HG03060 (cell line): ENCODE results near the gene CD52.
A peak's percentile ranks its signal among the peaks of the same experiment; 100 is the strongest.
"Not testable (repeated sequence)": the region's sequence is repeated elsewhere in the genome, so short reads cannot be mapped to it uniquely, and the experiment has no call there.

Experiments
- ATAC-seq: cut with Tn5 transposase; IDR thresholded peaks from one replicate; pipeline ENCODE4 v1.9.1; 2021; ENCODE audit warnings: low read depth, moderate number of reproducible peaks; ENCODE audit not compliant: unreplicated experiment

The CD52 gene

DNA sequence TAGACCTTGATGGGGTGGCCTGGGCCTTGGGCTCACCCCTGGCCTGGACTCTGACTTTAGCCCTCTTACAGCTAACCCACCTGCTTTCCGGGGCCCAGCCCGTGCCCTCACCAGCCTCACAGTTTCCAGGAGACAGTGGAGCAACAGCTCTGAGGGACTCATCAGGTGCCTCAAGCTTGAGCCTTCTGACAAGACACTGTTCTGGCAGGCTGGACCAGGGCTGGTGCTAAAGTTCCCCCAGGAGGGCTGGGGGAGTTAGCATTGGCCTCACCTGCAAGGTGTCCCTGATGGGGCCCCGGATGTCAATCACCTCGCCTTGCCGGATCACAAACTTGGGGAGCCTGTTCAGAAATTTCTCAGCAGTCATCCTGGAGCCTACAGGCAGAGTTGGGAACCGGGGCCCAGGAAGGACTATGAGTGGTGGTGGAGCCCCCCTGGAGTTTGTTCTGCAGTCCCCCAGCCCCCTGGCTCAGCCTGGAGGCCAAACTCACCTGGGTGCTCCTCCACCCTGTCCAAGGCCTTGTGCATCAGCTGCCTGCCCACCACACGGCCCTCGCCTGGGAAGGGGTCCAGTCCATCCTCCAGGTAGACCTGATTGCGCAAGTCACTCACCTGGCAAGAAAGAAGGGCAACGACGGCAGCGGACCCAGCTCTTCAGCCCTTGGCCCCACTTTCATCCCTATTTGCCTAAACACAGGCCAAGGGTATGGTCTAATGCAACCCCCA, 33.7 kb upstream of the CD52 start:
- ATAC-seq = no peak

- ATAC-seq = peak; percentile 36
Measured at GRCh38 chr1:26284597-26285347, 33.0 kb upstream of the CD52 start.

- no peak for ATAC-seq
Measured at GRCh38 chr1:26285366-26286063, 32.2 kb upstream of the CD52 start.

GRCh38 chr1:26286064-26286416, 31.7 kb upstream of the CD52 start:
- ATAC-seq = no peak

GRCh38 chr1:26287033-26287711, 30.6 kb upstream of the CD52 start:
- no peak for ATAC-seq

DNA sequence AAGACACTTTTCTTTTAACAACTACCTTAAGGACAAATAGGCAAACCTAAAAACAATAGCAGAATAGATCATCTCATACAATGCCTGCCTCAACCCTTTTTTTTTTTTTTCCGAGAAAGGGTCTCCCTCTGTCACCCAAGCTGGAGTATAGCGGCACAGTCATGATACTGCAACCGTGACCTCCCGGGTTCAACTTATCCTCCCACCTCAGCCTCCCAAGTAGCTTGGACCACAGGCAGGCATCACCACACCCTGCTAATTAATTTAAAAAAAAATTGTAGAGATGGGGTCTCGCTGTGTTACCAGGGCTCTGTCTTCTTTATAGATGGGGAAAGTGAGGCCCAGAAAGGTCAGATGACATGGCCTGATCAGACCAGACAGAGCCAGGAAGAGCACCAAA, 29.9 kb upstream of the CD52 start:
- no peak for ATAC-seq

DNA sequence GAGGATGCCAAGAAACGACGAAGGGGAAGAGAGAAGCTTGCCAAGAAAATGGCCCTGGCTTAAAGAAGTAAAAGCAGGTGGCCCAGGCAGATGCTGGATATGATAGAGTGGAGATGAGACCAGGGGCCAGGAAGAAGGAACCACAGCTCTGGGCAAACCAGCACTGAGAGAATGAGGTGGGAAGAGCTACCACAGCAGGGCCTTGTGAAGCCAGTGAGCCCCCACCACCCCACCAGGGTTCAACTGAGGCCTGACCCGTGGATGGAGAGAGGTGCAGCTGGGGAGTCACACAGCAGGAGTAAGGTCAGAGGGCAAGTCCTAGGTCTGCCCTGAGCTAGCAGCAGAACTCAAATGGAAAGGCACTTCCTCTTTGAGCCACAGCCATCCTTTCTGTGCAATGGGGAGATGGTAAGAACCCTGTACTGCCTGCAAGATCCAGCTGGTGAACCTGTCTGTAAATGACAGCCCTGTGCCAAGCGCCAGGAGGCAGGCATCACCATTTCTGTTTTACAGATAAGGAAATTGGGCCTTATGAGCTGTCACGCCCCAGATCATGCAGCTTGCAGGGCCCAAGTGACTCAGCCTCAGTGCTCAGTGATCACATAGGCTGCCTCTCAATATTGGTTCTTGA, 29.3 kb upstream of the CD52 start:
- no peak for ATAC-seq

- ATAC-seq = no peak
Measured at GRCh38 chr1:26289158-26290059, 28.3 kb upstream of the CD52 start.

DNA sequence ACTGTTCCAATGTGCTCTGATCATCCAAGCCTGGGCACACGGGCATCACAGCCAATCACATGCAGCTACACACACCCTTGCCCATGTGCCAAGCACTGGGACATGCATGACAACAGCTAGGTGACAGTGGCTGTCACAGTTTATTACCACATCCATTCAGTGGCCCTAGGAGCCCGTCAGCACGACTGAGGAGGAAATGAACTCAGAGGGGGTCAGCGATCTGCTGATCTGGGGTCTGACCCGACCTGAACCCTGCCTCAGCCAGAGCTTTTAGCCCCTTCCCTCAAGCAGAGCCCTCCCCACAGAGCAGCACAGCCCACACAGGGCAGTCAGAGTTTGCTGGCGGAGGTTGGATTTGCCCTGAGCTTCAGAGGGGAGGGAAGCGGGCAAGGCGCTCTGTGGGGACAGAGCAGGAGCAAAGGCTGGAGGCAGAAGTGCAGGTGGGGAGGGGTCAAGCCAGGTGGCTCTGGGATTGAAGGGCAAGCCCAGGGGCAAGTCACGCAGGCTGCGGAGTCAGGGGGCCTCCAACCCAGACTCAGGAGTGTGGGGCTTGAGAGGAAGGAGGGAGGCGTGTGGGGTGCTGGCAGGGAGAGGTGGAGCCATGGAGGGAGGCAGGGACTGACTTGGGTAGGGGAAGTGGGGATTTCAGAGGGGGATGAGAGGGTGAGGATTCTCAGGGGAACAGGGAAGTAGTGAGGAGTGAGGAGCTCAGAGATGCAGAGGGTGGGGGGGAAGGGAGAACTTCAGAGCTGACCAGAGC, 27.5 kb upstream of the CD52 start:
- ATAC-seq = no peak

DNA sequence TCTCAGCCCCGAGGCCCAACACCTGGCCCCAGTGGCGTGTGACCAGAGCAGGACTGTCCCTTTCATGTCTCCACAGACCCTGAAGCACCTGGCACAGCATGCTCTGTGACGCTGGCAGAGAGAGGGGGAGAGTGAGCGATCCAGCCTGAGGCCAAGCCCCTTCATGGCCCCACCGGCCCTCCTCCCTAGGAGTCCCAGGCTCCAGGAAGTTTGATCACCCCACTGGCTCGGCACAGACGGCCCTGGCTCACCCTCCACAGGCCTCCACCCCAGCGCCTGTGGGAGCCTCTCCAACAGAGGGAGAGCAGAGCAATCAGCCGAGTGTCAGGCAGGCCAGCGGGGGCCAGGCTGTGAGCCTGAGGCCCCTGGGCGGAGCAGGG, 26.9 kb upstream of the CD52 start:
- ATAC-seq = no peak

GRCh38 chr1:26291433-26291832, 26.3 kb upstream of the CD52 start:
- no peak for ATAC-seq

GRCh38 chr1:26291939-26292338, 25.8 kb upstream of the CD52 start:
- ATAC-seq = no peak

- not testable (repeated sequence) for ATAC-seq
Measured at GRCh38 chr1:26292735-26293134, 25.0 kb upstream of the CD52 start.

- ATAC-seq = no peak
Measured at GRCh38 chr1:26293911-26294463, 23.8 kb upstream of the CD52 start.

GRCh38 chr1:26295194-26296138, 22.3 kb upstream of the CD52 start:
- no peak for ATAC-seq

DNA sequence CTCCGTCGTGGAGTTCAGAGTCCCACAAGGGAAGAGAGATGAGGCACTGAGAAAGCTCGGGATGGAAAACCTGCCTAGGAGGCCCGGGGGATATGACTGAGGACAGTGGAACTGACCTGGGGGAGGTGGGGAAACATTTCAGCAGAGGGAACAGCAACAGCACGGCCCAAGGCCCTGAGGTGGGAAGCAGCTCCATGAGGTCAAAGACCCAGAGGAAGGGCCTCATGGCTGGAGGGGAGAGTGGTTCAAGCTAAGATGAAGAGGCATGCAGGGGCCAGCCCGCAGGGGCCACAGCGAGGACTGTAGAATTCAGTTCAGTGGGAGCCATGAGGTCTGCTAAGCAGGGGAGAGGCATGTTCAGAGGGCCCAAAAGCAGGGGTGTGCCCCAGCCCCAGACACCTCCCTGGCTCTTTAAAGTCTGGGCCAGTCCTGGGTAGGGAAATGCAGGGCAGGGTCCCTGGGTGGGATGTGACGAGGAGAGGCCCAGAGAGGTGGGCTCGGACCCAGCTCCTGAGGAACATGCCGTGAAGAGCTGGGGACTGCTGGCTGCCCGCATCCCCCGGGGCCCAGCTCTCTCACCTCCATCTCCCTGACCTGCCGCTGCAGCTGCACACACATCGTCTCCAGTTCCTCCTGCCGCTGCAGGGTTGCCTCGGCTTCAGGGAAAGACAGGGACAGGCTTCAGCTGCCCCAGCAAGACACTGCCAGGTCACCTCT, 21.3 kb upstream of the CD52 start:
- ATAC-seq = no peak
